ENCODE measurements around the gene ZNF8. TPM values are rescaled to one million over a fixed set of nuclear protein-coding genes. Genes with fewer than 3 reads are reported as not detected.

The ZNF8 gene
- total RNA-seq, 1 experiment from 2014 or later = 4.9 TPM

- DNase-seq (ENCODE audit: low read depth) = no peak
- in situ Hi-C loops (cut with HindIII; ENCODE audit: low pct_unique_long_range_greater_than_20kb, low sequenced_read_pairs) = no loop called here
Observed at GRCh38 chr19:58351558-58351878, 72.8 kb downstream of the ZNF8 start.

GRCh38 chr19:58351990-58352755 lies 73.4 kb downstream of the ZNF8 start:
- in situ Hi-C loops (cut with HindIII; ENCODE audit: low pct_unique_long_range_greater_than_20kb, low sequenced_read_pairs) = no loop called here

More at GRCh38 chr19:58351990-58352755, 73.4 kb downstream of the ZNF8 start:
- no peak for DNase-seq (ENCODE audit: low read depth)

Other genes starting within 250 kb of the ZNF8 start
- 5.0 TPM in 1 of 2 replicates, not detected in the other for gene ZSCAN1, start 244.9 kb upstream of the ZNF8 start, total RNA-seq (2014; rRNA removed; shearing (Covaris generic); ENCODE audit: low replicate concordance)
- 2.5 and 7.5 TPM in 2 replicates for gene ZNF135, start 219.7 kb upstream of the ZNF8 start, total RNA-seq (2014; rRNA removed; shearing (Covaris generic); ENCODE audit: low replicate concordance)
- gene ZSCAN18, start 180.7 kb upstream of the ZNF8 start, total RNA-seq (2014; rRNA removed; shearing (Covaris generic); ENCODE audit: low replicate concordance) = 54.7 and 77.9 TPM in 2 replicates
- gene ZNF329, start 128.2 kb upstream of the ZNF8 start, total RNA-seq (2014; rRNA removed; shearing (Covaris generic); ENCODE audit: low replicate concordance) = 18.7 and 23.9 TPM in 2 replicates
- gene ZNF274, start 95.9 kb upstream of the ZNF8 start, total RNA-seq (2014; rRNA removed; shearing (Covaris generic); ENCODE audit: low replicate concordance) = 27.7 and 34.0 TPM in 2 replicates
- gene ZNF544, start 50.0 kb upstream of the ZNF8 start, total RNA-seq (2014; rRNA removed; shearing (Covaris generic); ENCODE audit: low replicate concordance) = 61.6 and 105 TPM in 2 replicates
- gene ERVK3-1, start 26.4 kb downstream of the ZNF8 start, total RNA-seq (2014; rRNA removed; shearing (Covaris generic); ENCODE audit: low replicate concordance) = 38.9 and 46.3 TPM in 2 replicates
- gene ZSCAN22, start 48.0 kb downstream of the ZNF8 start, total RNA-seq (2014; rRNA removed; shearing (Covaris generic); ENCODE audit: low replicate concordance) = 2.1 and 2.3 TPM in 2 replicates
- gene A1BG, start 74.5 kb downstream of the ZNF8 start, total RNA-seq (2014; rRNA removed; shearing (Covaris generic); ENCODE audit: low replicate concordance) = 1.1 and 1.9 TPM in 2 replicates
- 0.20 and 0.98 TPM in 2 replicates for gene ZNF497, start 83.8 kb downstream of the ZNF8 start, total RNA-seq (2014; rRNA removed; shearing (Covaris generic); ENCODE audit: low replicate concordance)
- 3.3 and 8.2 TPM in 2 replicates for gene ZNF837, start 102.1 kb downstream of the ZNF8 start, total RNA-seq (2014; rRNA removed; shearing (Covaris generic); ENCODE audit: low replicate concordance)
- 2,221 and 2,324 TPM in 2 replicates for gene RPS5, start 108.3 kb downstream of the ZNF8 start, total RNA-seq (2014; rRNA removed; shearing (Covaris generic); ENCODE audit: low replicate concordance)
- not detected in 2 replicates for gene RNF225, start 116.7 kb downstream of the ZNF8 start, total RNA-seq (2014; rRNA removed; shearing (Covaris generic); ENCODE audit: low replicate concordance)
- 15.2 and 24.6 TPM in 2 replicates for gene ZNF584, start 129.7 kb downstream of the ZNF8 start, total RNA-seq (2014; rRNA removed; shearing (Covaris generic); ENCODE audit: low replicate concordance)
- 4.9 and 7.8 TPM in 2 replicates for gene ZNF132, start 161.2 kb downstream of the ZNF8 start, total RNA-seq (2014; rRNA removed; shearing (Covaris generic); ENCODE audit: low replicate concordance)
- 6.2 and 8.3 TPM in 2 replicates for gene ZNF324B, start 172.7 kb downstream of the ZNF8 start, total RNA-seq (2014; rRNA removed; shearing (Covaris generic); ENCODE audit: low replicate concordance)
- 7.5 and 16.3 TPM in 2 replicates for gene ZNF324, start 188.1 kb downstream of the ZNF8 start, total RNA-seq (2014; rRNA removed; shearing (Covaris generic); ENCODE audit: low replicate concordance)
- gene ZNF446, start 197.4 kb downstream of the ZNF8 start, total RNA-seq (2014; rRNA removed; shearing (Covaris generic); ENCODE audit: low replicate concordance) = 19.2 and 23.1 TPM in 2 replicates
- 4.9 and 10.8 TPM in 2 replicates for gene SLC27A5, start 233.0 kb downstream of the ZNF8 start, total RNA-seq (2014; rRNA removed; shearing (Covaris generic); ENCODE audit: low replicate concordance)
- 8.9 and 13.5 TPM in 2 replicates for gene ZBTB45, start 240.9 kb downstream of the ZNF8 start, total RNA-seq (2014; rRNA removed; shearing (Covaris generic); ENCODE audit: low replicate concordance)

Measured in Caki2 (cell line).